ENCODE data around the gene HBZ.
"Not testable (repeated sequence)": the region's sequence is repeated elsewhere in the genome, so short reads cannot be mapped to it uniquely, and the experiment has no call there.

HBZ gene

DNA sequence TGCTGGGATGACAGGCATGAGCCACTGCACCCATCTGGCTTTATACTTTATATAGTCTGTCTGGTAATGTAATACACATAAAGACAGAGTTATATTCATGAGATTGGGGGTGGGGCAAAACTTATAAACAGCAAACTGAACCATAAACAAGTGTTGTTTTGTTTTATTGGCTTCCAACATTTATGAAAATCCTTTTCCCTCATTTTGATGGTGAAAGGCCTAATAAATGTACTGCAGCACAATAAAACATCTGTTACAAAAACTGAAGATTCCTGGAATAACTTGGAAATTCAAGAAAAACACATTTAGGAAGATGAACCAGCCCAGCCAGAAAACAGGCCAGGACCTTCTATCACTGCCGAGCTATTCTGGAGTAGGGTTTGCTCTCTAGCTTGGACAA, 30.1 kb upstream of the HBZ start:
- TF ChIP-seq CTCF (IDR thresholded peaks at IDR 0.05; ENCODE audit: extremely low read depth, missing control alignments) = no peak

GRCh38 chr16:123558-124350, 28.7 kb upstream of the HBZ start:
- not testable (repeated sequence) for DNase-seq (ENCODE audit: low spot score)

More for the DNA sequence above, 30.1 kb upstream of the HBZ start:
- DNase-seq (ENCODE audit: low spot score) = no peak

DNA sequence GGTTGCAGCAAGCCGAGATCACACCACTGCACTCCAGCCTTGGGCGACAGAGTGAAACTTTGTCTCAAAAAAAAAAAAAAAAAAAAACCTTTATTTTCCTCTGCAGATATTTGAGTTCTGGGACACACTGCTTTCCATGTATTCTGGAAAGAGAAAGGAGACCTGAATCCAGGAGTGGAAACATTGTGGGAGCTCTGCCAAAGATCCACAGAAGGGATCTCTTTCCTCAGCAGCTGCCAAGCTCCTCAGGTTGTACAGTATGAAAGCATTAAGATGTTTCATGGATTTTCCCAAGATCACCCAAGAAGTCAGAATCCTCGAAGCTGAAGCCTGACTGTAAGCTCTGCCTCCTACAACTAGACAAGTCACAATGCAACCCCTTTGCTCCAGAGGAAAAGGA, 27.4 kb upstream of the HBZ start:
- no peak for TF ChIP-seq CTCF (IDR thresholded peaks at IDR 0.05; ENCODE audit: extremely low read depth, missing control alignments)

DNA sequence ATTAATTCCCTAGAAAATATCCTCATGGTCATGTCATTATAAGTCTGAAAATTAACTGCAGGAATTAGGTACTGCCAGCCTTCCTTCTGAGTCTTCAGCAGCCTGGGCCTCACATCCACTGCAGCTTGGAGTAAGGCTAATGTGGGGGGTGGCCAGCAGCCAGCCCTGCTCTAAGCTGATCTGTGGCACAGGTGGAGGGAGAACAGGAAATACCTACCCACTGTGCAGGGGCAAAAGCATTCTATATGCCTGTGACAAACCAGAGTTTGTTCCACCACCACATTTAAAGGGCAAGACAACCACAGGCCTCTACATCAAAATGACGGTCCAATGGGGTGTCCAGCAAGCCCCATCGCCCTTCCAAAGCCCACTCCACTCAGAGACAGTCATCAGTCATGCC, 23.4 kb upstream of the HBZ start:
- TF ChIP-seq CTCF (IDR thresholded peaks at IDR 0.05; ENCODE audit: extremely low read depth, missing control alignments) = no peak
- DNase-seq (ENCODE audit: low spot score) = no peak

More for the DNA sequence above, 27.4 kb upstream of the HBZ start:
- DNase-seq (ENCODE audit: low spot score) = no peak

DNA sequence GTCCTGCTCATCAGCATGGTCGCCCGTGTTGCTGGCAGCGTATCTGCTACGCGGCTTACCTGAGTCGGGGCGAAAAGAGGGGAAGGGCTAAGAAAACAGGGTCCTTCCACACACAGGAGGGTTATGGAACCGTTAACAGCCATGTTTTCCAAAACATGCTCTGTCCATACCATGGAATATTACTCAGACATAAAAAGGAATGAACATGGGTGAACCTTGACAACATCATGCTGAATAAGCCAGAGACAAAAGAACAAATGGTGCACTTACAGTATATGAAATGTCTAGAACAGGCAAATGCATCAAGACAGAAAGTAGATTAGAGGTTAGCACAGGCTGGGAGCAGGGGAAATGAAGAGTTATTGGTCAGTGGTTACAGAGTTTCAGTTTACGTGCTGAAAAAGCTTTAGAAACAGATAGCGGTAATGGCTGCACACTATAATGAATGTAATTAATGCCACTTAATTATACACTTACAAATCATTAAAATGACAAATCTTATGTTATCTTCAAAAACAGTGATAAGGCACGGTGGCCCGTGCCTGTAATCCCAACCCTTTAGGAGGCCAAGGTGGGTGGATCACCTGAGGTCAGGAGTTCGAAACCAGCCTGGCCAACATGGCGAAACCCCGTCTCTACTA, 21.8 kb upstream of the HBZ start:
- no peak for DNase-seq (ENCODE audit: low spot score)

GRCh38 chr16:132120-132519, 20.3 kb upstream of the HBZ start:
- no peak for DNase-seq (ENCODE audit: low spot score)
- TF ChIP-seq CTCF (IDR thresholded peaks at IDR 0.05; ENCODE audit: extremely low read depth, missing control alignments) = no peak

More for the DNA sequence above, 21.8 kb upstream of the HBZ start:
- TF ChIP-seq CTCF (IDR thresholded peaks at IDR 0.05; ENCODE audit: extremely low read depth, missing control alignments) = no peak

DNA sequence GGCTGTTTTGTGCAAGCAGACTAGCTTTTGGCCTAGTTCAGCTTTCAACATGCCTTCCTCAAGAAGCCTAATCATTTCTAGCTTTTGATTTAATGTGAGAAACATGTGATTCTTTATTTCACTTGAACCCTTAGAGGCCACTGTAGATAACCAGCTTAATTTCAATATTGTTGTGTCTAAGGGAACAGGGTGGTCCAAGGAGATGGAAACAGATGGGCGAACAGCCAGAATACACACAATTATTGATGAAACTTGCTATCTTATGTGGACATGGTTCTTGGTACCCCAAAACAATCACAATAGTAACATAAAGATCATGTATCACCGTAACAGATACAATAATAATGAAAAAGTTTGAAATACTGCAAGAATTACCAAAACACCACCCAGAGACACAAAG, 18.7 kb upstream of the HBZ start:
- DNase-seq (ENCODE audit: low spot score) = no peak
- TF ChIP-seq CTCF (IDR thresholded peaks at IDR 0.05; ENCODE audit: extremely low read depth, missing control alignments) = no peak

DNA sequence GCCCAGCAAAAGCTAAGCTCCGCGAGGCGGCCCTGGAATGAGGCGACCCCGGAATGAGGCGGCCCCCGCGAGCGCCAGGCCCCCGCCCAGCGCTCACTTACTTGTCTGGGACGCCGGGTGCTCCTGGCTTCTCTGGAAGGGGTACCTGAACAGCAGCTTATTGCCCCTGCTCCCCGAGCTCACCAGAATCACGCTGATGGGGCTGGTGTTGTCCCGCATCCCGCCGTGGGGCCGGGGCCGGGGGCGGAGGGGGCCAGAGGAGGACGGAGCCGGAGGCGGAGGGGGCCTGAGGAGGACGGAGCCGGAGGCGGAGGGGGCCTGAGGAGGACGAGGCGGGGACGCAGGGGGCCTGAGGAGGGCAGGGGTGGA, 14.4 kb upstream of the HBZ start:
- no peak for TF ChIP-seq CTCF (IDR thresholded peaks at IDR 0.05; ENCODE audit: extremely low read depth, missing control alignments)
- peak; percentile 38 for DNase-seq (ENCODE audit: low spot score)

All from GM20000 (cell line).